A549 (cell line): ENCODE results near the gene LSM3. TPM values are rescaled to one million over a fixed set of nuclear protein-coding genes. Genes with fewer than 3 reads are reported as not detected.

Experiments used
- ATAC-seq, 2 experiments: fragments of 200-7000 bp in 1 of 2; fragments of >200 bp in 1 of 2; cut with Nextera tagmentation in 1 of 2; cut with Tn5 transposase in 1 of 2; 3 replicates each; pipeline versions ENCODE4 v1.8.0 to v1.9.1; 2018 to 2020; ENCODE audit warnings: mild to moderate bottlenecking in 1 of 2, moderate library complexity in 1 of 2
- CTCF ChIA-PET: fragments of 300-600 bp; sonication (Branson Sonifier 250); formaldehyde crosslinking; extraction: SDS; loops from one replicate; lab custom pipeline; 2021; ENCODE audit warnings: antibody characterized with exemption, inconsistent platforms; lab: Yijun Ruan, JAX
- POLR2A ChIA-PET: fragments of 350-600 bp; formaldehyde crosslinking; extraction: SDS; loops from one replicate; lab custom pipeline; 2021; ENCODE audit warnings: antibody characterized with exemption, inconsistent platforms; lab: Yijun Ruan, JAX
- DNase-seq, 2 experiments: peaks; one replicate each; pipeline versions ENCODE4 v3.0.0 to v3.0.0-alpha.2; 2011 to 2016; ENCODE audit warnings: low read depth in 1 of 2, low spot score in 1 of 2
- FAIRE-seq: peaks from 2 replicates; lab custom pipeline; 2011; peaks lifted over from hg19 to GRCh38; lab: Jason Lieb, UNC
- H3K27ac ChIP-seq, 2 experiments: fragments of >200 bp; sonication (Bioruptor Twin); formaldehyde crosslinking; 3 replicates each; pipeline ENCODE4 v1.5.1; 2016 to 2017
- H3K4me1 ChIP-seq: fragments of >200 bp; sonication (Bioruptor Twin); formaldehyde crosslinking; 3 replicates; pipeline ENCODE4 v1.6.1; 2016
- H3K4me2 ChIP-seq: fragments of >200 bp; sonication (Bioruptor Twin); formaldehyde crosslinking; 3 replicates; pipeline ENCODE4 v1.6.1; 2016
- H3K4me3 ChIP-seq: fragments of >200 bp; sonication (Bioruptor Twin); formaldehyde crosslinking; 3 replicates; pipeline ENCODE4 v1.5.1; 2016
- H3K9me3 ChIP-seq: fragments of >200 bp; sonication (Bioruptor Twin); formaldehyde crosslinking; 3 replicates; pipeline ENCODE4 v1.6.1; 2016
- CBX2 ChIP-seq: fragments of 200-600 bp; sonication (generic); IDR thresholded peaks from 2 replicates; pipeline ENCODE4 v1.6.1; 2016; ENCODE audit warnings: low read depth, mild to moderate bottlenecking, borderline replicate concordance
- CEBPB ChIP-seq, 2 experiments: fragments of >200 bp in 1 of 2; sonication (Bioruptor Twin) in 1 of 2; formaldehyde crosslinking in 1 of 2; IDR thresholded peaks; 2 replicates each; pipeline ENCODE4 v1.6.1; 2012 to 2016
- CHD2 ChIP-seq: fragments of 150-350 bp; IDR thresholded peaks from 2 replicates; pipeline ENCODE4 v1.6.1; 2014; ENCODE audit warnings: low read length; ENCODE audit not compliant: partially characterized antibody
- E2F6 ChIP-seq: IDR thresholded peaks from 2 replicates; pipeline ENCODE4 v1.6.1; 2012; ENCODE audit warnings: low read depth, borderline replicate concordance
- EHMT2 ChIP-seq: fragments of 200-600 bp; sonication (generic); IDR thresholded peaks from 2 replicates; pipeline ENCODE4 v1.6.1; 2016; ENCODE audit warnings: antibody characterized with exemption, low read depth, mild to moderate bottlenecking, moderate library complexity
- FOSL2 ChIP-seq, 2 experiments: fragments of 450-650 bp in 1 of 2; fragments of >200 bp in 1 of 2; sonication (Bioruptor Twin) in 1 of 2; formaldehyde crosslinking; IDR thresholded peaks; 2 replicates each; pipeline versions ENCODE4 v1.5.0 to v1.6.1; 2016 to 2020; ENCODE audit warnings: mild to moderate bottlenecking in 1 of 2, moderate library complexity in 1 of 2
- FOXS1 ChIP-seq: fragments of 250-450 bp; sonication (Bioruptor Pico); IDR thresholded peaks from 2 replicates; pipeline ENCODE4 v1.5.0; 2020; ENCODE audit warnings: mild to moderate bottlenecking, moderate library complexity
- GATA3 ChIP-seq: IDR thresholded peaks from 2 replicates; pipeline ENCODE4 v1.6.1; 2012; ENCODE audit warnings: borderline replicate concordance
- HMGXB4 ChIP-seq: fragments of 250-450 bp; sonication (Bioruptor Pico); IDR thresholded peaks from 2 replicates; pipeline ENCODE4 v1.5.0; 2021; ENCODE audit warnings: mild to moderate bottlenecking, moderate library complexity, borderline replicate concordance
- HOXA7 ChIP-seq: fragments of 250-450 bp; sonication (Bioruptor Pico); IDR thresholded peaks from 2 replicates; pipeline ENCODE4 v1.5.0; 2020; ENCODE audit warnings: mild to moderate bottlenecking, moderate library complexity
- HOXB5 ChIP-seq: fragments of 250-450 bp; sonication (Bioruptor Pico); IDR thresholded peaks from 2 replicates; pipeline ENCODE4 v1.5.0; 2020; ENCODE audit warnings: mild to moderate bottlenecking, moderate library complexity
- MAX ChIP-seq: IDR thresholded peaks from 2 replicates; pipeline ENCODE4 v1.6.1; 2012
- NFE2L2 ChIP-seq: fragments of 150-350 bp; conservative IDR thresholded peaks from 2 replicates; pipeline ENCODE4 v1.6.1; 2014; ENCODE audit warnings: low read length
- NPAS2 ChIP-seq: fragments of 250-450 bp; sonication (Bioruptor Pico); IDR thresholded peaks from 2 replicates; pipeline ENCODE4 v1.8.0; 2022; ENCODE audit warnings: mild to moderate bottlenecking, moderate library complexity, borderline replicate concordance
- PBX3 ChIP-seq: IDR thresholded peaks from 2 replicates; pipeline ENCODE4 v1.6.1; 2012
- PHF8 ChIP-seq: fragments of 200-600 bp; sonication (generic); IDR thresholded peaks from 2 replicates; pipeline ENCODE4 v1.6.1; 2016; ENCODE audit warnings: low read depth, mild to moderate bottlenecking, antibody characterized with exemption, moderate library complexity, borderline replicate concordance
- POLR2AphosphoS2 ChIP-seq: conservative IDR thresholded peaks from 2 replicates; pipeline ENCODE4 v1.6.1; 2012; ENCODE audit warnings: low read length, improper control_type of control experiment, inconsistent platforms
- RAD21 ChIP-seq, 2 experiments: fragments of >200 bp in 1 of 2; sonication (Bioruptor Twin) in 1 of 2; formaldehyde crosslinking in 1 of 2; IDR thresholded peaks in 1 of 2; conservative IDR thresholded peaks in 1 of 2; 2 replicates in 1 of 2; 3 replicates in 1 of 2; pipeline ENCODE4 v1.6.1; 2012 to 2018; ENCODE audit warnings: inconsistent platforms in 1 of 2
- RFX5 ChIP-seq: fragments of 450-650 bp; IDR thresholded peaks from 2 replicates; pipeline ENCODE4 v1.7.1; 2014; ENCODE audit warnings: antibody characterized with exemption, mild to moderate bottlenecking, moderate library complexity
- SMC3 ChIP-seq: fragments of >200 bp; sonication (Bioruptor Twin); formaldehyde crosslinking; IDR thresholded peaks from 3 replicates; pipeline ENCODE4 v1.6.1; 2018; ENCODE audit warnings: inconsistent platforms
- SREBF2 ChIP-seq: fragments of 450-650 bp; IDR thresholded peaks from 2 replicates; pipeline ENCODE4 v1.6.1; 2014; ENCODE audit warnings: mild to moderate bottlenecking, moderate library complexity
- ZC3H11A ChIP-seq: fragments of 450-650 bp; IDR thresholded peaks from 2 replicates; pipeline ENCODE4 v1.6.1; 2014; ENCODE audit warnings: antibody characterized with exemption, mild to moderate bottlenecking
- ZFP36 ChIP-seq: fragments of 450-650 bp; IDR thresholded peaks from 2 replicates; pipeline ENCODE4 v1.6.1; 2014; ENCODE audit warnings: borderline replicate concordance; ENCODE audit not compliant: partially characterized antibody
- ZSCAN20 ChIP-seq: fragments of 250-450 bp; sonication (Bioruptor Pico); IDR thresholded peaks from 2 replicates; pipeline ENCODE4 v1.8.0; 2022; ENCODE audit warnings: mild to moderate bottlenecking, moderate library complexity
- WGBS: methylation state at CpG from one replicate; pipeline ENCODE4 v1.1.6; 2017; ENCODE audit errors: missing lambda C conversion rate; 5-methylcytosine and 5-hydroxymethylcytosine counted together
- polyA plus RNA-seq, 4 experiments: library from polyadenylated mRNA; depleted of rRNA in 3 of 4; stranded (reverse); fragments of >200 nt; fragmentation: RNase III in 1 of 4; extraction: RNeasy Plus Mini Kit Qiagen cat#74134 plus additional on column Dnase treatment in 1 of 4; gene quantifications; 2 replicates in 3 of 4; 3 replicates in 1 of 4; pipeline ENCODE4 v1.2.3, GENCODE V29; 2011 to 2017

Gene LSM3
- polyA plus RNA-seq, 2 of the 4 experiments (the other 2 are of a cell fraction): 23.9 to 32.0 TPM

- no peak for TF ChIP-seq CBX2
Observed at GRCh38 chr3:14145236-14145635, 33.4 kb upstream of the LSM3 start (continued).

- Histone ChIP-seq H3K4me2 (peak overlapping the region; percentile 81), H3K4me3 (no peak overlapping the region), H3K27ac (peak overlapping the region; percentile 76 to 88), H3K4me1 (peaks cover 31% of the 10 kb centered on the region), H3K9me3 (no peaks in the 10 kb centered on the region)
- CTCF ChIA-PET: interaction anchor here (0.6 to 2.3 kb wide), 13 partner anchors 9 to 488 kb away, joined by 3 to 14 read pairs (median 3); partner anchors contain the start of genes CHCHD4 and TMEM43
- FAIRE-seq: no peak
- POLR2A ChIA-PET: interaction anchor here (3.0 to 4.6 kb wide), 2 partner anchors 21 to 32 kb away, joined by 31 to 35 read pairs; partner anchors contain the start of genes CHCHD4, LSM3, TMEM43 and XPC
- no peak for DNase-seq
- 92% methylated on average over 10 of the region's 10 CpGs for WGBS
- no peak for ATAC-seq
- TF ChIP-seq CEBPB (IDR thresholded peaks at IDR 0.05) (no peak), ZFP36 (no peak), SMC3 (no peak), ZC3H11A (no peak), NFE2L2 (no peak), GATA3 (no peak), MAX (no peak), FOSL2 (IDR thresholded peaks at IDR 0.05) (no peak), FOSL2 (CRISPR knock-in tag; IDR thresholded peaks at IDR 0.05) (no peak)
Observed at GRCh38 chr3:14145670-14146380, 32.8 kb upstream of the LSM3 start.

GRCh38 chr3:14146381-14147065 is 32.1 kb upstream of the LSM3 start:
- DNase-seq (no peak), ATAC-seq (no peak), FAIRE-seq (no peak)
- ChIA-PET POLR2A (interaction anchor here (3.0 to 4.6 kb wide), 2 partner anchors 21 to 32 kb away, joined by 31 to 35 read pairs; partner anchors contain the start of genes CHCHD4, LSM3, TMEM43 and XPC), CTCF (interaction anchor here (1.1 to 2.3 kb wide), 6 partner anchors 9 to 322 kb away, joined by 3 to 14 read pairs (median 4); partner anchors contain the start of genes CHCHD4 and TMEM43)
- no peak overlapping the region for H3K4me2 ChIP-seq
- H3K27ac ChIP-seq: peak overlapping the region in 1 of 2 experiments; percentile 88; a peak in 1 of 6 replicates
- no peak overlapping the region for H3K4me3 ChIP-seq
- 93% methylated on average over 10 of the region's 10 CpGs for WGBS
- H3K9me3 ChIP-seq: no peaks in the 10 kb centered on the region
- peaks cover 31% of the 10 kb centered on the region for H3K4me1 ChIP-seq
- TF ChIP-seq SMC3 (no peak), NPAS2 (CRISPR knock-in tag) (no peak), EHMT2 (no peak), NFE2L2 (no peak), HOXA7 (CRISPR knock-in tag) (no peak), HOXB5 (CRISPR knock-in tag) (no peak), RFX5 (no peak), FOSL2 (IDR thresholded peaks at IDR 0.05) (no peak), FOSL2 (CRISPR knock-in tag; IDR thresholded peaks at IDR 0.05) (no peak), CHD2 (no peak), PHF8 (no peak), ZFP36 (no peak), RAD21 (conservative IDR thresholded peaks at IDR 0.05 in 1 of 2, IDR thresholded peaks at IDR 0.05 in 1 of 2) (no peak)

- H3K4me3 ChIP-seq: no peak overlapping the region
- 97% methylated on average over 5 of the region's 5 CpGs for WGBS
- H3K27ac ChIP-seq: no peak overlapping the region
- no peak for ATAC-seq
- H3K9me3 ChIP-seq: no peaks in the 10 kb centered on the region
- ChIA-PET POLR2A (interaction anchor here (3.0 kb wide), 1 partner anchor 31 kb away, joined by 31 read pairs; the partner anchor contains the start of genes LSM3 and XPC), CTCF (interaction anchor here (1.2 to 2.3 kb wide), 3 partner anchors 15 to 322 kb away, joined by 3 to 9 read pairs (median 6); partner anchors contain the start of genes CHCHD4 and TMEM43)
- FAIRE-seq: no peak
- DNase-seq: no peak
- no peak overlapping the region for H3K4me2 ChIP-seq
- H3K4me1 ChIP-seq: peaks cover 31% of the 10 kb centered on the region
- TF ChIP-seq HMGXB4 (no peak), PBX3 (no peak), SREBF2 (no peak), ZFP36 (no peak), RFX5 (no peak), FOXS1 (CRISPR knock-in tag) (no peak), ZSCAN20 (no peak), E2F6 (no peak), POLR2AphosphoS2 (no peak)
Observed at GRCh38 chr3:14147066-14147435, 31.6 kb upstream of the LSM3 start.
